HepG2 (cell line): Measurements from ENCODE around the gene SPHK2. TPM values are rescaled to one million over a fixed set of nuclear protein-coding genes. Genes with fewer than 3 reads are reported as not detected.

Experiments
- MAF1 ChIP-seq: sonication (generic); formaldehyde crosslinking; IDR thresholded peaks from 2 replicates; pipeline ENCODE4 v1.5.0; 2020; ENCODE audit warnings: missing genetic modification reagents, borderline replicate concordance
- NFYB ChIP-seq: sonication (generic); formaldehyde crosslinking; IDR thresholded peaks from 2 replicates; pipeline ENCODE4 v1.4.0; 2020; ENCODE audit warnings: missing genetic modification reagents
- SALL2 ChIP-seq: sonication (generic); formaldehyde crosslinking; IDR thresholded peaks from 2 replicates; pipeline ENCODE4 v1.8.1; 2023; ENCODE audit warnings: mild to moderate bottlenecking, missing genetic modification reagents, inconsistent platforms
- SSRP1 ChIP-seq: IDR thresholded peaks from 2 replicates; pipeline ENCODE4 v1.6.1; 2016; ENCODE audit warnings: control low read depth
- TOE1 ChIP-seq: sonication (generic); formaldehyde crosslinking; IDR thresholded peaks from 2 replicates; pipeline ENCODE4 v1.4.0; 2020; ENCODE audit warnings: mild to moderate bottlenecking, missing genetic modification reagents
- TP53 ChIP-seq: sonication (generic); formaldehyde crosslinking; conservative IDR thresholded peaks from 2 replicates; pipeline ENCODE4 v1.4.0; 2020; ENCODE audit warnings: missing genetic modification reagents
- XRCC5 ChIP-seq: fragments of 200-400 bp; formaldehyde crosslinking; optimal IDR thresholded peaks from 2 replicates; pipeline ENCODE3; 2017; ENCODE audit warnings: mild to moderate bottlenecking, low read length
- ZEB1 ChIP-seq: IDR thresholded peaks from 2 replicates; pipeline ENCODE4 v1.6.1; 2012; ENCODE audit warnings: mild to moderate bottlenecking, low read depth, inconsistent platforms; ENCODE audit not compliant: insufficient replicate concordance
- ZNF180 ChIP-seq: sonication (generic); formaldehyde crosslinking; IDR thresholded peaks from 2 replicates; pipeline ENCODE4 v1.4.0; 2020; ENCODE audit warnings: low read depth, missing genetic modification reagents, borderline replicate concordance
- ZNF550 ChIP-seq: sonication (generic); formaldehyde crosslinking; IDR thresholded peaks from 2 replicates; pipeline ENCODE4 v1.4.0; 2020; ENCODE audit warnings: mild to moderate bottlenecking, missing genetic modification reagents, borderline replicate concordance
- ZNF891 ChIP-seq: sonication (generic); formaldehyde crosslinking; IDR thresholded peaks from 2 replicates; pipeline ENCODE4 v1.5.0; 2020; ENCODE audit warnings: mild to moderate bottlenecking, missing genetic modification reagents
- ZZZ3 ChIP-seq: sonication (generic); formaldehyde crosslinking; IDR thresholded peaks from 2 replicates; pipeline ENCODE4 v1.4.0; 2020; ENCODE audit warnings: missing genetic modification reagents, mild to moderate bottlenecking, borderline replicate concordance
- polyA plus RNA-seq, 8 experiments: library from polyadenylated mRNA; depleted of rRNA in 3 of 8; stranded (reverse) in 7 of 8; unstranded in 1 of 8; fragments of >200 nt; fragmentation: Illumina TruSeq in 4 of 8; extraction: Trizol in 4 of 8; gene quantifications; 2 replicates each; pipeline versions ENCODE4 v1.2.1 to v1.2.3, GENCODE V29; 2011 to 2016; ENCODE audit warnings: low read depth in 4 of 8, missing spikeins in 1 of 8, mixed read lengths in 1 of 8; ENCODE audit not compliant: insufficient read depth in 1 of 8
- total RNA-seq, 5 experiments: library from RNA; depleted of rRNA; stranded (reverse); fragments of >200 nt; fragmentation: Illumina TruSeq; extraction: Trizol; gene quantifications; 2 replicates each; pipeline ENCODE4 v1.2.3, GENCODE V29; 2016; ENCODE audit warnings: low read depth in 1 of 5
- TF ChIP-seq, protein P1 (sequence below): sonication (generic); formaldehyde crosslinking; IDR thresholded peaks from 2 replicates; pipeline ENCODE4 v1.4.0; 2020; ENCODE audit warnings: mild to moderate bottlenecking, missing genetic modification reagents
- TF ChIP-seq, protein P2 (sequence below): sonication (generic); formaldehyde crosslinking; IDR thresholded peaks from 2 replicates; pipeline ENCODE4 v1.5.1; 2020; ENCODE audit warnings: mild to moderate bottlenecking, missing genetic modification reagents
- TF ChIP-seq, protein P3 (sequence below): sonication (generic); formaldehyde crosslinking; IDR thresholded peaks from 2 replicates; pipeline ENCODE4 v1.4.0; 2020; ENCODE audit warnings: missing genetic modification reagents, mild to moderate bottlenecking, borderline replicate concordance
- TF ChIP-seq, protein P4 (sequence below): sonication (generic); formaldehyde crosslinking; IDR thresholded peaks from 2 replicates; pipeline ENCODE4 v1.5.1; 2020; ENCODE audit warnings: mild to moderate bottlenecking, missing genetic modification reagents, borderline replicate concordance

Gene SPHK2
- total and polyA plus RNA-seq, 2 of the 13 experiments (the other 11 are each of a cell fraction or from before 2014, with no cell fraction given) = 2.9 to 14.4 TPM

DNA sequence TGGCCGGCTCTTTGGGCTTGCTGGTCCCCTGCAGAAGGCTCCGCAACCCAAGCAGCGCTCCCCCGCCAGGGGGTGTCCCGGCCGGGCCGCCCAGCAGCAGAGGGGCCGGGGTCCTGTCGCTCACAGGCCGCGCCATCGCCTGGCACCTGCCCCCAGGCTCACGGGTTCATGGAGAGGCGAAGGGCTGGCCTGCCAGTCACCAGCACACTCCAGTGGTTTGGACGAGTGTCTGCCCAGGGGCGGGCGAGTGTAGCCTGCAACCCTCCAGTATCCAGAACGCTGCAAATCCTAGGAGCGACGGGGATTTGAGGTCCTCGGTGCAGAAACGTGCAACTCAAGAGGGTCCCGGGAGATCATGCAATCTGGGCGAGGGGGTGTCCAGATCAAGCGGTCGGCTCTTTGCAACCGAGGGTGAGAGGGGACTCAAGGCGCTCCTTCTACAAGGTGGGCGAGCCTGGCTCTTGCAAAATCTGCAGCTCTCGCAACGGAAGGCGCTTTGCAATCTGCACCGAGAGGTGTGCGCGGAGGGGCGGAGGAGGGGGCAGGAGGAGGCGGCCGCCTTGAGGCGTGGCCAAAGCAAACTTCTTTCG lies 17.6 kb downstream of the SPHK2 start, which contains the start of gene DBP (continued):
- TF ChIP-seq TP53 (CRISPR knock-in tag) (no peak), TOE1 (CRISPR knock-in tag) (0 out of 2 replicates have a peak, but pooled peaks have one; percentile 5), SALL2 (CRISPR knock-in tag) (no peak), ZNF891 (CRISPR knock-in tag) (0 out of 2 replicates have a peak, but pooled peaks have one; percentile 11), ZZZ3 (CRISPR knock-in tag) (no peak), XRCC5 (no peak), ZEB1 (peak; percentile 13), ZNF550 (CRISPR knock-in tag) (no peak), ZNF180 (CRISPR knock-in tag) (no peak), MAF1 (CRISPR knock-in tag) (no peak), NFYB (CRISPR knock-in tag) (no peak), SSRP1 (CRISPR knock-in tag) (peak; percentile 62; the same call in 1 of the 2 replicates)
- TF ChIP-seq, protein P1, sequence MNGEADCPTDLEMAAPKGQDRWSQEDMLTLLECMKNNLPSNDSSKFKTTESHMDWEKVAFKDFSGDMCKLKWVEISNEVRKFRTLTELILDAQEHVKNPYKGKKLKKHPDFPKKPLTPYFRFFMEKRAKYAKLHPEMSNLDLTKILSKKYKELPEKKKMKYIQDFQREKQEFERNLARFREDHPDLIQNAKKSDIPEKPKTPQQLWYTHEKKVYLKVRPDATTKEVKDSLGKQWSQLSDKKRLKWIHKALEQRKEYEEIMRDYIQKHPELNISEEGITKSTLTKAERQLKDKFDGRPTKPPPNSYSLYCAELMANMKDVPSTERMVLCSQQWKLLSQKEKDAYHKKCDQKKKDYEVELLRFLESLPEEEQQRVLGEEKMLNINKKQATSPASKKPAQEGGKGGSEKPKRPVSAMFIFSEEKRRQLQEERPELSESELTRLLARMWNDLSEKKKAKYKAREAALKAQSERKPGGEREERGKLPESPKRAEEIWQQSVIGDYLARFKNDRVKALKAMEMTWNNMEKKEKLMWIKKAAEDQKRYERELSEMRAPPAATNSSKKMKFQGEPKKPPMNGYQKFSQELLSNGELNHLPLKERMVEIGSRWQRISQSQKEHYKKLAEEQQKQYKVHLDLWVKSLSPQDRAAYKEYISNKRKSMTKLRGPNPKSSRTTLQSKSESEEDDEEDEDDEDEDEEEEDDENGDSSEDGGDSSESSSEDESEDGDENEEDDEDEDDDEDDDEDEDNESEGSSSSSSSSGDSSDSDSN = peak; percentile 56
- TF ChIP-seq, protein P2, sequence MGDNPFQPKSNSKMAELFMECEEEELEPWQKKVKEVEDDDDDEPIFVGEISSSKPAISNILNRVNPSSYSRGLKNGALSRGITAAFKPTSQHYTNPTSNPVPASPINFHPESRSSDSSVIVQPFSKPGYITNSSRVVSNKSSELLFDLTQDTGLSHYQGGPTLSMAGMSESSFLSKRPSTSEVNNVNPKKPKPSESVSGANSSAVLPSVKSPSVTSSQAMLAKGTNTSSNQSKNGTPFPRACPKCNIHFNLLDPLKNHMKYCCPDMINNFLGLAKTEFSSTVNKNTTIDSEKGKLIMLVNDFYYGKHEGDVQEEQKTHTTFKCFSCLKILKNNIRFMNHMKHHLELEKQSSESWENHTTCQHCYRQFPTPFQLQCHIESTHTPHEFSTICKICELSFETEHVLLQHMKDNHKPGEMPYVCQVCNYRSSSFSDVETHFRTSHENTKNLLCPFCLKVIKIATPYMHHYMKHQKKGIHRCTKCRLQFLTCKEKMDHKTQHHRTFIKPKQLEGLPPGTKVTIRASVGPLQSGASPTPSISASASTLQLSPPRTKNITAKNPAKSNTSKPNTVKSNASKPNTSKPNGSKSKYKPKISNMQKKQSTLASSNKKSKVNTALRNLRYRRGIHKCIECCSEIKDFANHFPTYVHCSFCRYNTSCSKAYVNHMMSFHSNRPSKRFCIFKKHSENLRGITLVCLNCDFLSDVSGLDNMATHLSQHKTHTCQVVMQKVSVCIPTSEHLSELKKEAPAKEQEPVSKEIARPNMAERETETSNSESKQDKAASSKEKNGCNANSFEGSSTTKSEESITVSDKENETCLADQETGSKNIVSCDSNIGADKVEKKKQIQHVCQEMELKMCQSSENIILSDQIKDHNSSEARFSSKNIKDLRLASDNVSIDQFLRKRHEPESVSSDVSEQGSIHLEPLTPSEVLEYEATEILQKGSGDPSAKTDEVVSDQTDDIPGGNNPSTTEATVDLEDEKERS (CRISPR knock-in tag) = no peak
- TF ChIP-seq, protein P3, sequence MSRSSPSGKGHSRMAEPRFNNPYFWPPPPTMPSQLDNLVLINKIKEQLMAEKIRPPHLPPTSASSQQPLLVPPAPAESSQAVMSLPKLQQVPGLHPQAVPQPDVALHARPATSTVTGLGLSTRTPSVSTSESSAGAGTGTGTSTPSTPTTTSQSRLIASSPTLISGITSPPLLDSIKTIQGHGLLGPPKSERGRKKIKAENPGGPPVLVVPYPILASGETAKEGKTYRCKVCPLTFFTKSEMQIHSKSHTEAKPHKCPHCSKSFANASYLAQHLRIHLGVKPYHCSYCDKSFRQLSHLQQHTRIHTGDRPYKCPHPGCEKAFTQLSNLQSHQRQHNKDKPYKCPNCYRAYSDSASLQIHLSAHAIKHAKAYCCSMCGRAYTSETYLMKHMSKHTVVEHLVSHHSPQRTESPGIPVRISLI (CRISPR knock-in tag) = no peak; the same call in 1 of the 2 replicates
- TF ChIP-seq, protein P4, sequence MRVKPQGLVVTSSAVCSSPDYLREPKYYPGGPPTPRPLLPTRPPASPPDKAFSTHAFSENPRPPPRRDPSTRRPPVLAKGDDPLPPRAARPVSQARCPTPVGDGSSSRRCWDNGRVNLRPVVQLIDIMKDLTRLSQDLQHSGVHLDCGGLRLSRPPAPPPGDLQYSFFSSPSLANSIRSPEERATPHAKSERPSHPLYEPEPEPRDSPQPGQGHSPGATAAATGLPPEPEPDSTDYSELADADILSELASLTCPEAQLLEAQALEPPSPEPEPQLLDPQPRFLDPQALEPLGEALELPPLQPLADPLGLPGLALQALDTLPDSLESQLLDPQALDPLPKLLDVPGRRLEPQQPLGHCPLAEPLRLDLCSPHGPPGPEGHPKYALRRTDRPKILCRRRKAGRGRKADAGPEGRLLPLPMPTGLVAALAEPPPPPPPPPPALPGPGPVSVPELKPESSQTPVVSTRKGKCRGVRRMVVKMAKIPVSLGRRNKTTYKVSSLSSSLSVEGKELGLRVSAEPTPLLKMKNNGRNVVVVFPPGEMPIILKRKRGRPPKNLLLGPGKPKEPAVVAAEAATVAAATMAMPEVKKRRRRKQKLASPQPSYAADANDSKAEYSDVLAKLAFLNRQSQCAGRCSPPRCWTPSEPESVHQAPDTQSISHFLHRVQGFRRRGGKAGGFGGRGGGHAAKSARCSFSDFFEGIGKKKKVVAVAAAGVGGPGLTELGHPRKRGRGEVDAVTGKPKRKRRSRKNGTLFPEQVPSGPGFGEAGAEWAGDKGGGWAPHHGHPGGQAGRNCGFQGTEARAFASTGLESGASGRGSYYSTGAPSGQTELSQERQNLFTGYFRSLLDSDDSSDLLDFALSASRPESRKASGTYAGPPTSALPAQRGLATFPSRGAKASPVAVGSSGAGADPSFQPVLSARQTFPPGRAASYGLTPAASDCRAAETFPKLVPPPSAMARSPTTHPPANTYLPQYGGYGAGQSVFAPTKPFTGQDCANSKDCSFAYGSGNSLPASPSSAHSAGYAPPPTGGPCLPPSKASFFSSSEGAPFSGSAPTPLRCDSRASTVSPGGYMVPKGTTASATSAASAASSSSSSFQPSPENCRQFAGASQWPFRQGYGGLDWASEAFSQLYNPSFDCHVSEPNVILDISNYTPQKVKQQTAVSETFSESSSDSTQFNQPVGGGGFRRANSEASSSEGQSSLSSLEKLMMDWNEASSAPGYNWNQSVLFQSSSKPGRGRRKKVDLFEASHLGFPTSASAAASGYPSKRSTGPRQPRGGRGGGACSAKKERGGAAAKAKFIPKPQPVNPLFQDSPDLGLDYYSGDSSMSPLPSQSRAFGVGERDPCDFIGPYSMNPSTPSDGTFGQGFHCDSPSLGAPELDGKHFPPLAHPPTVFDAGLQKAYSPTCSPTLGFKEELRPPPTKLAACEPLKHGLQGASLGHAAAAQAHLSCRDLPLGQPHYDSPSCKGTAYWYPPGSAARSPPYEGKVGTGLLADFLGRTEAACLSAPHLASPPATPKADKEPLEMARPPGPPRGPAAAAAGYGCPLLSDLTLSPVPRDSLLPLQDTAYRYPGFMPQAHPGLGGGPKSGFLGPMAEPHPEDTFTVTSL (CRISPR knock-in tag) = no peak
